ENCODE measurements around the gene ATG2A.

ATG2A gene

GRCh38 chr11:64890522-64890939 is 26.5 kb downstream of the ATG2A start:
- peaks cover 19% of the 10 kb centered on the region for H3K4me1 Mint-ChIP-seq (ENCODE audit: low read depth)
- no peak overlapping the region for H3K27ac Mint-ChIP-seq
- H3K36me3 Mint-ChIP-seq (ENCODE audit: low read depth) = no peaks in the 10 kb centered on the region
- H3K27me3 Mint-ChIP-seq (ENCODE audit: low read depth) = no peaks in the 10 kb centered on the region
- H3K4me3 Mint-ChIP-seq = no peak overlapping the region
- no peaks in the 10 kb centered on the region for H3K9me3 Mint-ChIP-seq

- no peaks in the 10 kb centered on the region for H3K27me3 Mint-ChIP-seq (ENCODE audit: low read depth)
- H3K36me3 Mint-ChIP-seq (ENCODE audit: low read depth) = no peaks in the 10 kb centered on the region
- H3K4me1 Mint-ChIP-seq (ENCODE audit: low read depth) = peaks cover 22% of the 10 kb centered on the region
- no peak overlapping the region for H3K4me3 Mint-ChIP-seq
- H3K27ac Mint-ChIP-seq = no peak overlapping the region
- no peaks in the 10 kb centered on the region for H3K9me3 Mint-ChIP-seq
These were observed 28.1 kb downstream of the ATG2A start for GRCh38 chr11:64888729-64889511.

GRCh38 chr11:64888406-64888728 is 28.6 kb downstream of the ATG2A start:
- H3K4me1 Mint-ChIP-seq (ENCODE audit: low read depth) = peaks cover 22% of the 10 kb centered on the region
- no peaks in the 10 kb centered on the region for H3K36me3 Mint-ChIP-seq (ENCODE audit: low read depth)
- peak overlapping the region; percentile 88 for H3K27ac Mint-ChIP-seq
- H3K9me3 Mint-ChIP-seq = no peaks in the 10 kb centered on the region
- no peaks in the 10 kb centered on the region for H3K27me3 Mint-ChIP-seq (ENCODE audit: low read depth)
- H3K4me3 Mint-ChIP-seq = peak overlapping the region; percentile 72

- Mint-ChIP-seq H3K27me3 (ENCODE audit: low read depth) (no peaks in the 10 kb centered on the region), H3K9me3 (no peaks in the 10 kb centered on the region), H3K4me3 (peak overlapping the region; percentile 72), H3K4me1 (ENCODE audit: low read depth) (peaks cover 22% of the 10 kb centered on the region), H3K27ac (peak overlapping the region; percentile 88), H3K36me3 (ENCODE audit: low read depth) (no peaks in the 10 kb centered on the region)
These were observed 29.1 kb downstream of the ATG2A start for GRCh38 chr11:64887757-64888405.

- H3K36me3 Mint-ChIP-seq (ENCODE audit: low read depth) = no peaks in the 10 kb centered on the region
- no peaks in the 10 kb centered on the region for H3K27me3 Mint-ChIP-seq (ENCODE audit: low read depth)
- peak overlapping the region; percentile 59 for H3K27ac Mint-ChIP-seq
- H3K9me3 Mint-ChIP-seq = no peaks in the 10 kb centered on the region
- peaks cover 22% of the 10 kb centered on the region for H3K4me1 Mint-ChIP-seq (ENCODE audit: low read depth)
- H3K4me3 Mint-ChIP-seq = peak overlapping the region; percentile 5
These were observed 29.7 kb downstream of the ATG2A start for GRCh38 chr11:64887234-64887756.

- Mint-ChIP-seq H3K27me3 (ENCODE audit: low read depth) (no peaks in the 10 kb centered on the region), H3K27ac (peak overlapping the region; percentile 79), H3K4me1 (ENCODE audit: low read depth) (peaks cover 27% of the 10 kb centered on the region), H3K36me3 (ENCODE audit: low read depth) (no peaks in the 10 kb centered on the region), H3K4me3 (peak overlapping the region; percentile 33), H3K9me3 (no peaks in the 10 kb centered on the region)
These were observed 31.4 kb downstream of the ATG2A start for GRCh38 chr11:64885367-64886286.

- H3K9me3 Mint-ChIP-seq = no peaks in the 10 kb centered on the region
- no peak overlapping the region for H3K4me3 Mint-ChIP-seq
- H3K4me1 Mint-ChIP-seq (ENCODE audit: low read depth) = peaks cover 43% of the 10 kb centered on the region
- H3K36me3 Mint-ChIP-seq (ENCODE audit: low read depth) = no peaks in the 10 kb centered on the region
- H3K27me3 Mint-ChIP-seq (ENCODE audit: low read depth) = no peaks in the 10 kb centered on the region
- peak overlapping the region; percentile 45 for H3K27ac Mint-ChIP-seq
These were observed 33.0 kb downstream of the ATG2A start for GRCh38 chr11:64884019-64884418.

GRCh38 chr11:64883575-64883974 is 33.4 kb downstream of the ATG2A start:
- Mint-ChIP-seq H3K27ac (no peak overlapping the region), H3K36me3 (ENCODE audit: low read depth) (no peaks in the 10 kb centered on the region), H3K27me3 (ENCODE audit: low read depth) (no peaks in the 10 kb centered on the region), H3K4me3 (no peak overlapping the region), H3K4me1 (ENCODE audit: low read depth) (peaks cover 43% of the 10 kb centered on the region), H3K9me3 (no peaks in the 10 kb centered on the region)

- no peak overlapping the region for H3K4me3 Mint-ChIP-seq
- H3K27ac Mint-ChIP-seq = no peak overlapping the region
- no peaks in the 10 kb centered on the region for H3K9me3 Mint-ChIP-seq
- no peaks in the 10 kb centered on the region for H3K36me3 Mint-ChIP-seq (ENCODE audit: low read depth)
- H3K4me1 Mint-ChIP-seq (ENCODE audit: low read depth) = peaks cover 39% of the 10 kb centered on the region
- H3K27me3 Mint-ChIP-seq (ENCODE audit: low read depth) = no peaks in the 10 kb centered on the region
These were observed 34.8 kb downstream of the ATG2A start for GRCh38 chr11:64882243-64882642.

GRCh38 chr11:64881476-64881875 is 35.5 kb downstream of the ATG2A start:
- Mint-ChIP-seq H3K27ac (no peak overlapping the region), H3K4me1 (ENCODE audit: low read depth) (peaks cover 46% of the 10 kb centered on the region), H3K4me3 (peak overlapping the region; percentile 88), H3K27me3 (ENCODE audit: low read depth) (no peaks in the 10 kb centered on the region), H3K36me3 (ENCODE audit: low read depth) (peaks cover 6% of the 10 kb centered on the region), H3K9me3 (no peaks in the 10 kb centered on the region)

- peak overlapping the region; percentile 90 for H3K27ac Mint-ChIP-seq
- H3K4me3 Mint-ChIP-seq = peak overlapping the region; percentile 88
- no peaks in the 10 kb centered on the region for H3K27me3 Mint-ChIP-seq (ENCODE audit: low read depth)
- peaks cover 49% of the 10 kb centered on the region for H3K4me1 Mint-ChIP-seq (ENCODE audit: low read depth)
- no peaks in the 10 kb centered on the region for H3K9me3 Mint-ChIP-seq
- peaks cover 15% of the 10 kb centered on the region for H3K36me3 Mint-ChIP-seq (ENCODE audit: low read depth)
These were observed 36.6 kb downstream of the ATG2A start for GRCh38 chr11:64880240-64881001.

- Mint-ChIP-seq H3K4me3 (peak overlapping the region; percentile 88), H3K27me3 (ENCODE audit: low read depth) (no peaks in the 10 kb centered on the region), H3K36me3 (ENCODE audit: low read depth) (peaks cover 22% of the 10 kb centered on the region), H3K9me3 (no peaks in the 10 kb centered on the region), H3K27ac (peak overlapping the region; percentile 90), H3K4me1 (ENCODE audit: low read depth) (peaks cover 54% of the 10 kb centered on the region)
These were observed 37.6 kb downstream of the ATG2A start for GRCh38 chr11:64879244-64879900.

GRCh38 chr11:64878494-64879243 is 38.3 kb downstream of the ATG2A start, which contains the start of gene EHD1:
EHD1 (minus strand) TSS chr11:64878621; CDS start chr11:64878464, 157 bp downstream.
- H3K27me3 Mint-ChIP-seq (ENCODE audit: low read depth) = no peaks in the 10 kb centered on the region
- H3K4me3 Mint-ChIP-seq = peak within 1 kb of the TSS; percentile 98
- no peaks in the 10 kb centered on the region for H3K9me3 Mint-ChIP-seq
- peak within 1 kb of the TSS; percentile 90 for H3K27ac Mint-ChIP-seq
- H3K4me1 Mint-ChIP-seq (ENCODE audit: low read depth) = peaks cover 57% of the 10 kb centered on the region
- peaks cover 24% of the 10 kb centered on the region for H3K36me3 Mint-ChIP-seq (ENCODE audit: low read depth)

Measured in T-helper 1 cell treated with Interleukin-12 subunit alpha and Interleukin-12 subunit beta and Interleukin-4 antibody, amounts not matched to agents 30 μg/mL and 1 μg/mL, for 36 hours (primary cell).